VCaP (cell line): ENCODE data around the gene TSSC4.
A peak's percentile ranks its signal among the peaks of the same experiment; 100 is the strongest.

ENCODE experiments used
- H3K27ac ChIP-seq: fragments of 450-650 bp; 2 replicates; pipeline ENCODE4 v1.5.1; 2017
- TF ChIP-seq, protein P1 (sequence below): fragments of 450-650 bp; conservative IDR thresholded peaks from 2 replicates; pipeline ENCODE4 v1.5.1; 2017; ENCODE audit warnings: mild to moderate bottlenecking, moderate library complexity

The TSSC4 gene

DNA sequence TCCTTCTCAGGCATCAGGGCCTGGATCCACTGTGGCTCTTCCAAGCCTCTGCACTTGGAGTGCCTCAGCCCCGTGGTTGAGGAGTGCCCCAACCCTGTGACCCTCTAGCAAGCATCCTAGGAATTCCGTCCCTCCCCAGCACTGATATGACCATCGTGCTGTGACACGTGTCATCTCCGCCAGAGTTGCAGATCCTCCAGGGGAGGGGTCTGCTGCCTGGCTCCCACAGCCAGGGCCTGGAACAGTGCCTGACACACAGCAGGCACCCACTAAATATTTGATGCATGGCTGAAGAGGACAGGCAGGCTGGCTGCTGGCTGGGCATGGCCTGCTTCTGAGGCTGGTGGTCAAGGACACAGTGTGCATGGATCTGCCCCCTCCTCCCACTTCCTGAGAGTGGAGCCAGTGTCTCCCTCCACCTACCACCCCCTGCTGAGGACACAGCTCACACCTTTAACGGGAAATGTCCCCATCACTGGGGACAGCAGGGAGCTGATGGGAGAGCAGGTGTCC is 25.2 kb upstream of the TSSC4 start:
- TF ChIP-seq, protein P1, sequence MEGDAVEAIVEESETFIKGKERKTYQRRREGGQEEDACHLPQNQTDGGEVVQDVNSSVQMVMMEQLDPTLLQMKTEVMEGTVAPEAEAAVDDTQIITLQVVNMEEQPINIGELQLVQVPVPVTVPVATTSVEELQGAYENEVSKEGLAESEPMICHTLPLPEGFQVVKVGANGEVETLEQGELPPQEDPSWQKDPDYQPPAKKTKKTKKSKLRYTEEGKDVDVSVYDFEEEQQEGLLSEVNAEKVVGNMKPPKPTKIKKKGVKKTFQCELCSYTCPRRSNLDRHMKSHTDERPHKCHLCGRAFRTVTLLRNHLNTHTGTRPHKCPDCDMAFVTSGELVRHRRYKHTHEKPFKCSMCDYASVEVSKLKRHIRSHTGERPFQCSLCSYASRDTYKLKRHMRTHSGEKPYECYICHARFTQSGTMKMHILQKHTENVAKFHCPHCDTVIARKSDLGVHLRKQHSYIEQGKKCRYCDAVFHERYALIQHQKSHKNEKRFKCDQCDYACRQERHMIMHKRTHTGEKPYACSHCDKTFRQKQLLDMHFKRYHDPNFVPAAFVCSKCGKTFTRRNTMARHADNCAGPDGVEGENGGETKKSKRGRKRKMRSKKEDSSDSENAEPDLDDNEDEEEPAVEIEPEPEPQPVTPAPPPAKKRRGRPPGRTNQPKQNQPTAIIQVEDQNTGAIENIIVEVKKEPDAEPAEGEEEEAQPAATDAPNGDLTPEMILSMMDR, result peak; percentile 39

DNA sequence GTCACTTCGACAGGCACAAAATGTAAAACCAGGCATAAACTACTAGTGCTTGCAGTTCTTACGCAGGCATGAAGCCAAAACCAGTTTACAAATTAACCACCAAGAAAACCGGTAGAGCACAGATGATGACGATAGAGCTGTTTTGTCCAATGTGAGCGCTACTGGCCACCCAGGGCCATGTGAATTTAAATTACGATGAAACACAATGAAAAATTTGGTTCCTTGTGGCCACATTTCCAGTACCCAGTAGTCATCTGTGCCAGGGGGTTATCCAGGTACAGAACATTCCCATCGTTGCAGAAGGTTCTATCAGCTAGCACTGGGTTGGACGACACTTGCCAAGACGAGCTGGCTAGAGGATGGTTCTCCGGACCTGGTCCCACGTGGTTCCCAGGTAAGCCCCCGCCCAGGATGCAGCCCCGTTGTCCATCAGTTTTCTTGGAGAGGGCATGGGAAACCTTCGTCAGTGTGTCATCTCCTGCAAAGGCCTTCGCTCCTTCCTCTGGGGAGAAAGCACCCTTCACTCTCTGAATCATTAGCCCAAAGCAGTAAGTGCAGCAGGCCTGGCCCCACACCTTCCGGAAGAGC is 24.5 kb upstream of the TSSC4 start:
- TF ChIP-seq, protein P1, result no peak
- peak overlapping the region; percentile 89 for H3K27ac ChIP-seq

More for the DNA sequence above, 25.2 kb upstream of the TSSC4 start:
- peak overlapping the region; percentile 89 for H3K27ac ChIP-seq

DNA sequence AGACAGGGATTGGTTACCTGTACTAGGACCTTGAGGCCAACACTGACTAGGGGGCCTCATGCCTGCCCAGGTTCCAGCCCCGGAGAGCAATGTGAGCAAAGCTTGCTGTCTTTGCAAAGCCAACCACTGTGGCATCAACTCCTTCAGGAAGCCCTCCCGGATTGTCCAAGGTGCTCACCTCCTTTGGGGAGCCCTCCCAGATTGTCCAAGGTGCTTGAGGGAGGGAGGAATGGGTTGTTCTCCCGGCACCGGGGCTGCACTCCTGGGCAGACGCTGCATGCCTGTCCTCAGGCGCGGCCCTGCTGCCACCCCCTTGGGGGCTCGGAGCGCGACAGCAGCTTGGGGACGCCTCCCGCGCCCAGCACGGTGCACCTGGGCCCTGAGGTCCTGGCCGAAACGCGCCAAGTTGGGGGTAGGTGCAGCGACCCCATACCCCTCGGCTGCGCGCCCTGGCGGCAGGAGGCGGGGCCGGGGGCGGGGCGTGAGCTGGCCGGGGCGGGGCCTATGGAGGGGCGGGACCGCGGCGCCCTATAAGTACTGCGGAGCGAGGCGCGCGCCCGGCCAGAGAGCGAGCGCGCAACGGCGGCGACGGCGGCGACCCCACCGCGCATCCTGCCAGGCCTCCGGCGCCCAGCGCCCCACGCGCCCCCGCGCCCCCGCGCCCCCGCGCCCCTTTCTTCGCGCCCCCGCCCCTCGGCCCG is 23.6 kb upstream of the TSSC4 start, which contains the start of gene CD81:
TSS of gene CD81 (plus strand) at position 560 of the 701 bp plus-strand sequence. CDS start 240 bp downstream, outside the sequence.
- TF ChIP-seq, protein P1, result no peak
- H3K27ac ChIP-seq, result peak within 1 kb of the TSS; percentile 89

DNA sequence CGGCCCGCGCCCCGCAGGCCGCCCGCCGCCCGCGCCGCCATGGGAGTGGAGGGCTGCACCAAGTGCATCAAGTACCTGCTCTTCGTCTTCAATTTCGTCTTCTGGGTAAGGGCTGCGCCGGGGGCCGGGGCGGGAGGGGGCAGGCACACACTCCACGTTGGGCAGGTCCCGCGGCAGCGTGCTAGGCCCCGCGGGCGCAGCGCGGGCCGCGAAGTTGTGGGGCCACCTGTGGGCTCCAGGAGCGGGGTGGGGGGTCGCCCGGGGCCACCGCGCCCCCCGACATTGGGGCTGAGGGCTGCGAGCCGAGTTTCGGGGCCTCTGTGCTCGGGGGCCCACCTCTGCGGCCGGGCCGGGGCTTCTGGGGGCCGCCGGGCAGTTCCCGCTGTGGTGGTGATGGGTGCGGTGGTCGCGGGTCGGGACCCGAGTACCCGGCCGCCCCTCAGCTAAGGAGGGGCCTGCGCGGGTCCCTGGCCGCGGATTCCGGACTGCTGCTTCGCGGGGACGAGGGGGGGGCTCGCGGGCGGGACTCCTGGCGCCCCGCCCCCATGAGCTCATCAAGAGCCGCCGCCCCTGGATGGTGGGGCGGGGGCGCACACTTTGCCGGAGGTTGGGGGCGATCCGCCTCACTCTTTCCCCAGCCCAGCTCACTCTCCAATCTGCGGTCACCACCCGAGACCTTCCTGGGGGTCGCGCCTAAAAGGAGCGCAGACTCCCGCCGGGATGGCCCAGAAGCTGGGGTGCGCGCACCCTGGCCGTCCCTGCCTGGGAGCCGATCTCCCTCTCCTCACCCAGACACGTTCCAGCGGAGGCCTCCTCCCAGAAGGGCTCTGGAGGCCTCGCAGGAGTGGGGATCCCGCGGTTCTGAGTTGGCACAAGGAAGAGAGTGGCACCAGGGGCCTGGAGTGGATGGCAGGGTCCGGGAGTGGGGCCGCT is 22.8 kb upstream of the TSSC4 start:
- TF ChIP-seq, protein P1, result no peak
- peak overlapping the region; percentile 89 for H3K27ac ChIP-seq

DNA sequence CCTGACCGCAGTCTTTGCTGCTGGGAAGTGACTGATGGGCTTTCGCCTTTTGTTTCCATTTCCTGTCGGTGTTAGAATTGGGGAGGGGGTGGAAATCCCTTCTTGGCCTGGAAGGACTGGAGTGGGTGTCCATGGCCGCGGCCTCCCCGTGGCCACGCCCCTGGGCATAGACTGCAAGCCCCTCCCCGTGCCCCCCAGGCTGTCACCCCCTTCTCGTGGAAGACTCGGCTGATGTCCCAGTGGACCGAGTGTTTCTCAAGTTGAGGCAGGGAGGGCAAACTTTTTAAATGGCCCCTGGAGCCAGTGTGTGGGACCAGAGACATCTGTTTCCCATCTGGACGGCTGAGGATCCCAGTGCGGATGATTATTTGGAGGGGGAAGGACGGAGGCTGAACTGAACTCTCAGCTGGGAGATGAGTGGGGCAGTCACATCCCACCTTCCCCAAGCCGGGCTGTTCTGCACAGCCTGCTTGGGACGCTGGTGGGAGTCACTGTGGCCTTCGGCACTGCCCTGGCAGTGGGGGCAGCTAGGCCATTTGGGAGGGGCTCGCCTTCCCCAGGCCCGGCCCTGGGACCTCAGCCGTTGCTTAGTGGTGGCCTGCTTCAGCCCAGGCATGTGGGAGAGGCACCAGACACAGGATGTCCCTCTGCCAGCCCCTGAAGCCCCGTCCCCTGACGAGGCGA is 21.9 kb upstream of the TSSC4 start:
- H3K27ac ChIP-seq, result peak overlapping the region; percentile 89; the same call in 1 of the 2 replicates
- TF ChIP-seq, protein P1, result no peak

DNA sequence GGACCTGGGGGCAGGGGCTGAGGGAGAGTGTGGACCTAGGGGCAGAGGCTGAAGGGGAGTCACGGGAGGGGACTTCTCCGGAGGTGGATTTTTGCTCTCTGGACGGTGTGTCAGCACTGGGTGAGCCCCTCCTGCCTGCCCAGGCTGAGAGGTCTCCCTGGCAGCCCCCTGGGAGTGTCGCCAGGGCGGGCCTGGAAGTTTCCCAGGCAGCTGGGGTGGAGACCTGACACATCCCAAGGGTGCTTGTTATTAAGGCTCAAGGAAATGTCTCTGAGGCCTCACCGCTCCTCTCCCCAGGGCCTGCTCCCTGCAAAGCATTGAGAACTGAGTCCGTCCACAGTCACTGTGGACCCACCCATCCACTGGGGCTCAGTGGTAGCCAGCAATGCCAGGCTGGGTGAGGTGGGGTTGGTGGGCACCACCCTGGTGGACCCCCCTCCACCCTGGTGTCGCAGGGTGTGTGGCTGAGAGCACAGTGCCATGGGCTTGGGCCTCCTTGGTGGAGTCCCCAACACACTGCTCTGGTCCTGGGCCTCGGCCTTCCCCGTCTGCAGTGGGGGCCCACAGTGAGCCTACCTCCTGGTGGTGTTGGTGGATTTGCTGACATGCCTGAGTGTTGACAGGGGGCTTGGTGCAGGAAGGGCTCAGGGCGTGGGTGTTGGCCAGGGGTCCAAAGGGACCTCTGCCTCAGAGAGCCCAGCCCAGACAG is 20.9 kb upstream of the TSSC4 start:
- no peak overlapping the region for H3K27ac ChIP-seq
- TF ChIP-seq, protein P1, result no peak
